ENCODE results near the gene SH3BGRL3.

DNA sequence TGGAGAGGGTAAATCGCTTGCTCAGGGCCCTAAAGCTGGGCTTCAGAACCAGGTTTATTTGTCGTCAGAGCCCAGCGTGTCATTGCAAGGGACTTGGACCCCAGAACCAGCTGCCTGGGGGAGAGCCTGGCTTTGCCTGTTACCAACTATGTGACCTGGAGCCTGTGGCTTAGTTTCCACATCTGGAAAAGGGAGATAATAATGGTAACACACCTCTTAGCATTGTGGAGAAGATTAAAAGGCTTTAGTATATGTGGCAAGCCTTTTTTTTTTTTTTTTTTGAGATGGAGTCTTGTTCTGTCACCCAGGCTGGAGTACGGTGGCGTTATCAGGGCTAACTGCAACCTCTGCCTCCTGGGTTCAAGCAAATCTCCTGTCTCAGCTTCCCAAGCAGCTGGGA, 50.4 kb downstream of the SH3BGRL3 start:
- no peak for TF ChIP-seq SPI1 (IDR thresholded peaks at IDR 0.05; ENCODE audit: low read depth, low read length)
- no peak for TF ChIP-seq POLR2AphosphoS5 (IDR thresholded peaks at IDR 0.05; ENCODE audit: low read depth, low read length)
- no peak for TF ChIP-seq POLR2A (IDR thresholded peaks at IDR 0.05; ENCODE audit: low read depth, low read length)
